ENCODE measurements around the gene LRIT1. TPM values are rescaled to one million over a fixed set of nuclear protein-coding genes. Genes with fewer than 3 reads are reported as not detected.

The LRIT1 gene
- total and polyA plus RNA-seq, 12 donors = 0.06 TPM; not detected in 11

- WGBS, 4 donors = 54 to 80% (median 65%) methylated on average over 1 of the region's 1 CpG
- H3K27me3 ChIP-seq = peaks cover 2% of the 10 kb centered on the region
- intact Hi-C loops (cut with DNase I) = loop anchor here (5.0 to 10.0 kb wide), 2 partner anchors 106 to 268 kb away; no protein-coding TSS in a partner anchor
- DNase-seq = no peak
- H3K4me1 ChIP-seq (replicated peaks in 1 of 2) = no peaks in the 10 kb centered on the region
- no peaks in the 10 kb centered on the region for H3K9me3 ChIP-seq (replicated peaks in 1 of 3)
- no peak for TF ChIP-seq POLR2A (IDR thresholded peaks at IDR 0.05)
- TF ChIP-seq, protein P1, sequence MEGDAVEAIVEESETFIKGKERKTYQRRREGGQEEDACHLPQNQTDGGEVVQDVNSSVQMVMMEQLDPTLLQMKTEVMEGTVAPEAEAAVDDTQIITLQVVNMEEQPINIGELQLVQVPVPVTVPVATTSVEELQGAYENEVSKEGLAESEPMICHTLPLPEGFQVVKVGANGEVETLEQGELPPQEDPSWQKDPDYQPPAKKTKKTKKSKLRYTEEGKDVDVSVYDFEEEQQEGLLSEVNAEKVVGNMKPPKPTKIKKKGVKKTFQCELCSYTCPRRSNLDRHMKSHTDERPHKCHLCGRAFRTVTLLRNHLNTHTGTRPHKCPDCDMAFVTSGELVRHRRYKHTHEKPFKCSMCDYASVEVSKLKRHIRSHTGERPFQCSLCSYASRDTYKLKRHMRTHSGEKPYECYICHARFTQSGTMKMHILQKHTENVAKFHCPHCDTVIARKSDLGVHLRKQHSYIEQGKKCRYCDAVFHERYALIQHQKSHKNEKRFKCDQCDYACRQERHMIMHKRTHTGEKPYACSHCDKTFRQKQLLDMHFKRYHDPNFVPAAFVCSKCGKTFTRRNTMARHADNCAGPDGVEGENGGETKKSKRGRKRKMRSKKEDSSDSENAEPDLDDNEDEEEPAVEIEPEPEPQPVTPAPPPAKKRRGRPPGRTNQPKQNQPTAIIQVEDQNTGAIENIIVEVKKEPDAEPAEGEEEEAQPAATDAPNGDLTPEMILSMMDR (IDR thresholded peaks at IDR 0.05) = no peak
- H3K36me3 ChIP-seq (replicated peaks in 1 of 2) = no peaks in the 10 kb centered on the region
- no peak overlapping the region for H3K4me3 ChIP-seq
- no peak overlapping the region for H3K27ac ChIP-seq
Measured at GRCh38 chr10:84269162-84269561, 27.8 kb upstream of the LRIT1 start.

- H3K4me3 ChIP-seq = no peak overlapping the region
- intact Hi-C loops (cut with DNase I) = loop anchor here (5.0 to 10.0 kb wide), 2 partner anchors 107 to 270 kb away; no protein-coding TSS in a partner anchor
- no peak for TF ChIP-seq POLR2A (IDR thresholded peaks at IDR 0.05)
- TF ChIP-seq, protein P1 (IDR thresholded peaks at IDR 0.05) = peak; percentile 18 to 49 (median 33)
- H3K9me3 ChIP-seq (replicated peaks in 1 of 3) = no peaks in the 10 kb centered on the region
- no peak overlapping the region for H3K27ac ChIP-seq
- 39 to 44% (median 43%) methylated on average over 7 of the region's 7 CpGs for WGBS, 4 donors
- H3K36me3 ChIP-seq (replicated peaks in 1 of 2) = no peaks in the 10 kb centered on the region
- peak in 5 of 7 donors; percentile 24 to 68 (median 48) for DNase-seq
- no peaks in the 10 kb centered on the region for H3K4me1 ChIP-seq (replicated peaks in 1 of 2)
- no peaks in the 10 kb centered on the region for H3K27me3 ChIP-seq
Measured at GRCh38 chr10:84267503-84268126, 26.3 kb upstream of the LRIT1 start.

- H3K36me3 ChIP-seq (replicated peaks in 1 of 2) = no peaks in the 10 kb centered on the region
- H3K9me3 ChIP-seq (replicated peaks in 1 of 3) = no peaks in the 10 kb centered on the region
- TF ChIP-seq, protein P1 (IDR thresholded peaks at IDR 0.05) = no peak
- no peak for TF ChIP-seq POLR2A (IDR thresholded peaks at IDR 0.05)
- no peak overlapping the region for H3K4me3 ChIP-seq
- no peaks in the 10 kb centered on the region for H3K4me1 ChIP-seq (replicated peaks in 1 of 2)
- no peak for DNase-seq
- intact Hi-C loops (cut with DNase I) = loop anchor here (2.0 to 10.0 kb wide), 3 partner anchors 109 to 273 kb away; no protein-coding TSS in a partner anchor
- no peak overlapping the region for H3K27ac ChIP-seq
- H3K27me3 ChIP-seq = no peaks in the 10 kb centered on the region
- WGBS, 4 donors = 74 to 85% (median 79%) methylated on average over 4 of the region's 4 CpGs
Measured at GRCh38 chr10:84265418-84265817, 24.1 kb upstream of the LRIT1 start.

- intact Hi-C loops (cut with DNase I) = loop anchor here (2.0 to 10.0 kb wide), 3 partner anchors 110 to 274 kb away; no protein-coding TSS in a partner anchor
- Histone ChIP-seq H3K27ac (no peak overlapping the region), H3K4me3 (no peak overlapping the region), H3K27me3 (no peaks in the 10 kb centered on the region), H3K36me3 (replicated peaks in 1 of 2) (no peaks in the 10 kb centered on the region), H3K9me3 (replicated peaks in 1 of 3) (no peaks in the 10 kb centered on the region), H3K4me1 (replicated peaks in 1 of 2) (no peaks in the 10 kb centered on the region)
- WGBS, 4 donors = 2 to 4% (median 3%) methylated on average over 11 of the region's 11 CpGs
- DNase-seq = peak; percentile 48 to 90 (median 74)
- no peak for TF ChIP-seq POLR2A (IDR thresholded peaks at IDR 0.05)
- TF ChIP-seq, protein P1 (IDR thresholded peaks at IDR 0.05) = peak; percentile 77 to 94 (median 92)
Measured at GRCh38 chr10:84264611-84265141, 23.3 kb upstream of the LRIT1 start.
